Epithelial cell of esophagus (primary cell): ENCODE measurements around the gene SCN7A.

ENCODE experiments used
- DNase-seq: peaks from one replicate; pipeline ENCODE4 v3.0.0; 2010; ENCODE audit warnings: low read depth
- H3K4me3 ChIP-seq: 2 replicates; pipeline ENCODE4 v1.5.1; 2011; ENCODE audit warnings: mild to moderate bottlenecking, low read length, control low read depth
- CTCF ChIP-seq: IDR thresholded peaks from 2 replicates; pipeline ENCODE4 v1.5.1; 2011; ENCODE audit warnings: low read depth, mild to moderate bottlenecking, low read length, control low read depth, inconsistent platforms; ENCODE audit not compliant: insufficient read depth; ENCODE audit errors: missing control alignments

The SCN7A gene

GRCh38 chr2:166375736-166376487, 118.1 kb downstream of the SCN7A start, which contains the start of gene SCN9A:
SCN9A (minus strand) TSS chr2:166375944; CDS start chr2:166311756, 64,188 bp downstream.
- peak within 1 kb of the TSS; percentile 47 for H3K4me3 ChIP-seq
- DNase-seq, result peak; percentile 70
- TF ChIP-seq CTCF, result no peak

- TF ChIP-seq CTCF, result no peak
- peak overlapping the region; percentile 47 for H3K4me3 ChIP-seq
- DNase-seq, result peak; percentile 11
Observed at GRCh38 chr2:166375195-166375735, 118.8 kb downstream of the SCN7A start.

- no peak overlapping the region for H3K4me3 ChIP-seq
- DNase-seq, result peak; percentile 97
- no peak for TF ChIP-seq CTCF
Observed at GRCh38 chr2:166373951-166374350, 120.1 kb downstream of the SCN7A start.

GRCh38 chr2:166373539-166373938, 120.5 kb downstream of the SCN7A start:
- DNase-seq, result no peak
- TF ChIP-seq CTCF, result no peak
- no peak overlapping the region for H3K4me3 ChIP-seq

GRCh38 chr2:166373105-166373504, 120.9 kb downstream of the SCN7A start:
- no peak for DNase-seq
- no peak overlapping the region for H3K4me3 ChIP-seq
- no peak for TF ChIP-seq CTCF

GRCh38 chr2:166372046-166372445, 122.0 kb downstream of the SCN7A start:
- DNase-seq, result no peak
- no peak for TF ChIP-seq CTCF
- H3K4me3 ChIP-seq, result no peak overlapping the region

- no peak for DNase-seq
- H3K4me3 ChIP-seq, result no peak overlapping the region
- TF ChIP-seq CTCF, result no peak
Observed at GRCh38 chr2:166365803-166366420, 128.1 kb downstream of the SCN7A start.
